SK-N-MC (cell line): ENCODE measurements around the gene PPIL3.

Experiments used
- EZH2 ChIP-seq: fragments of 200-600 bp; sonication (generic); IDR thresholded peaks from one replicate; pipeline ENCODE4 v1.6.1; 2017; ENCODE audit warnings: antibody characterized with exemption
- FOXP2 ChIP-seq: optimal IDR thresholded peaks from 2 replicates; pipeline ENCODE3; 2011; ENCODE audit warnings: mild to moderate bottlenecking, moderate library complexity; ENCODE audit not compliant: insufficient read depth; ENCODE audit errors: extremely low read length, control extremely low read depth
- POLR2AphosphoS5 ChIP-seq: IDR thresholded peaks from 2 replicates; pipeline ENCODE4 v1.6.1; 2012; ENCODE audit warnings: mild to moderate bottlenecking, low read depth, low read length, borderline replicate concordance

GRCh38 chr2:200828104-200828503, 60.8 kb downstream of the PPIL3 start:
- TF ChIP-seq POLR2AphosphoS5: no peak
- no peak for TF ChIP-seq EZH2
- no peak for TF ChIP-seq FOXP2
